Measurements from ENCODE around the gene IGSF21.

IGSF21 gene

GRCh38 chr1:18271336-18271735 lies 163.7 kb downstream of the IGSF21 start:
- DNase-seq = no peak

GRCh38 chr1:18278946-18279345 lies 171.3 kb downstream of the IGSF21 start:
- no peak for DNase-seq

GRCh38 chr1:18279351-18280074 lies 171.9 kb downstream of the IGSF21 start:
- DNase-seq = no peak

GRCh38 chr1:18280956-18281355 lies 173.4 kb downstream of the IGSF21 start:
- DNase-seq = no peak

GRCh38 chr1:18282851-18283600 lies 175.4 kb downstream of the IGSF21 start:
- DNase-seq = no peak

GRCh38 chr1:18283601-18284385 lies 176.2 kb downstream of the IGSF21 start:
- no peak for DNase-seq

- DNase-seq = no peak
Measured at GRCh38 chr1:18284805-18285537, 177.4 kb downstream of the IGSF21 start.

GRCh38 chr1:18285538-18285924 lies 177.9 kb downstream of the IGSF21 start:
- no peak for DNase-seq

- no peak for DNase-seq
Measured at GRCh38 chr1:18288722-18289121, 181.1 kb downstream of the IGSF21 start.

- DNase-seq = no peak
Measured at GRCh38 chr1:18289597-18289996, 182.0 kb downstream of the IGSF21 start.

GRCh38 chr1:18290740-18291412 lies 183.3 kb downstream of the IGSF21 start:
- DNase-seq = no peak

GRCh38 chr1:18292531-18292930 lies 184.9 kb downstream of the IGSF21 start:
- no peak for DNase-seq

- DNase-seq = no peak
Measured at GRCh38 chr1:18293291-18293690, 185.7 kb downstream of the IGSF21 start.

- no peak for DNase-seq
Measured at GRCh38 chr1:18294437-18295176, 187.0 kb downstream of the IGSF21 start.

GRCh38 chr1:18297896-18298648 lies 190.5 kb downstream of the IGSF21 start:
- no peak for DNase-seq

GRCh38 chr1:18299441-18300338 lies 192.1 kb downstream of the IGSF21 start:
- no peak for DNase-seq

- no peak for DNase-seq
Measured at GRCh38 chr1:18300376-18300775, 192.8 kb downstream of the IGSF21 start.

- no peak for DNase-seq
Measured at GRCh38 chr1:18302788-18303413, 195.3 kb downstream of the IGSF21 start.
